T-helper 1 cell treated with Interleukin-12 subunit alpha and Interleukin-12 subunit beta and Interleukin-4 antibody, amounts not matched to agents 30 μg/mL and 1 μg/mL, for 36 hours (primary cell): ENCODE measurements around the gene SSNA1.

Experiments
- H3K27ac Mint-ChIP-seq: one replicate; pipeline ENCODE4 v1.8.0; 2021; ENCODE audit warnings: mild to moderate bottlenecking, mixed read lengths
- H3K27me3 Mint-ChIP-seq: one replicate; pipeline ENCODE4 v1.8.0; 2021; ENCODE audit warnings: low read depth, mixed read lengths
- H3K36me3 Mint-ChIP-seq: one replicate; pipeline ENCODE4 v1.8.0; 2021; ENCODE audit warnings: low read depth, mixed read lengths
- H3K4me1 Mint-ChIP-seq: one replicate; pipeline ENCODE4 v1.8.0; 2021; ENCODE audit warnings: low read depth, mixed read lengths
- H3K4me3 Mint-ChIP-seq: one replicate; pipeline ENCODE4 v1.8.0; 2021; ENCODE audit warnings: mild to moderate bottlenecking, moderate library complexity, mixed read lengths
- H3K9me3 Mint-ChIP-seq: one replicate; pipeline ENCODE4 v1.8.0; 2021; ENCODE audit warnings: mixed read lengths

The SSNA1 gene

DNA sequence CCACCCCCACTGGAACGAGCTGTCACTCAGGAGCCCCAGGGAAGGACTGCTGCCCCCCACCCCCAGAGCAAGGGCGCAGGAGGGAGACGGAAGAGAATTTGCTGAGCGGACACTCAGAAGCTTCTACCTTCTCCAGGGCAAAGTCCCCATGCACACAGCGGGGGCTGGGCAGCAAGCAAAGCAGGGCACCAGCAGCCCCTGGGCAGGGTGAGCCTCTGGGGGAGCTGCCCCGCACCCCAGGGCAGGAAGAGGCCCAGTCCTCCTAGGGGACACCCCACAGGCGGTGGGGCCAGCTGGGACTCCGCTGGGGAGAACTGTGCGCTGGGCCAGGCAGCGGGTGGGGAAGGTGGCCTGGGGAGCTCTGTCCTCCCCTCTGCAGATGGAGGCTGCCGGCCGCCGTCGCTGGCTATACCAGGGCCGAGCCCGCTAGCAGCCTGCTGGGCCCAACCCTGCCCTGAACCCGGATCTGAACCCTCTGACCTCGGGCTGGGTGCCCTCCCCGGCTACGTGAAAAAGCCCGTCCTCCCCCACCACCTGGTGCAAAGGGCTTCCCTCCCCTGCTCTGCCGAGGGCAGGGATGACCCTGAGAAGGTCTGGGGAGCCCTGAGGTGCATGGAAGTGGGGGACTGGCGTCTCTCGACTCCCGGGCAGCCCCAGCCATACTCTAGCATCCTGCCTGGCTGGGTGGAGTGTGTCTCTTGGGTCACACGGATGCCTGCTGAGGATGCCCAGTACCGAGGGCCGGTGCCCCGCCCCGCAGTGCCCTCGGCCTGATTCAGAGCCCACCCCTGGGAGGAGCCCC is 41.6 kb downstream of the SSNA1 start:
- H3K4me1 Mint-ChIP-seq = peaks cover 3% of the 10 kb centered on the region
- no peak overlapping the region for H3K4me3 Mint-ChIP-seq
- H3K27ac Mint-ChIP-seq = no peak overlapping the region
- no peaks in the 10 kb centered on the region for H3K9me3 Mint-ChIP-seq
- H3K36me3 Mint-ChIP-seq = no peaks in the 10 kb centered on the region
- no peaks in the 10 kb centered on the region for H3K27me3 Mint-ChIP-seq

DNA sequence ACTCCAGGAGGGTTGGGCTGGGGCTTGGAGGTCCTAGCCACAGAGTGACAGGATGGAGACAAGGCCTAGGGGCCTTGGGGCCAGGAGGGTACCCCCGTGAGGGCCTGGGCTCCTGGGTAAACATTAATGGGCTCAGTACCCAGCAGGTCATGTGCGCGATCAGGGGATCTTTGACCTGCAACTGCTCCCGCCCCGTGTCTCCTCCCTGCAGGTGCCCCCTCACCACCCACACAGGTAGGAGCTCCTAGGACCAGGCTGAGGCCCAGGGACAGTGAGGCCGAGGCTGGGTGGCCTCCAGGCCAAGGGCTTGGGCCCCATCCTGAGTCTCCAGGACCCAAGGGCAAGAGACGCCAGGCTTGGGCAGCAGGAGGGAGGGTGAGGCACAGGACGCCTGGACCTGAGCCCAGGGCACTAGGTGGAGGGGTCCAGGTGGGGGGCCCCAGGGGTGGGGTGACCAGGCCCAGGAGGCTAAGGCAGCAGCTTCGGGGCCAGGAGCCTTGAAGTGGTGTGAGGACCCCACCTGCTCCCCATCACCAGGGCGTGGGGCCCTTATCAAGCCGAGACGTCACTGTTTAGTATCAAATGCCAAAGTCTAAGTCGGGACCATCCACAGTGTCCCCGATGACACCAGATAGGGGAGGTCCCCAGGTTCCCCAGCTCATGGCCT is 42.4 kb downstream of the SSNA1 start, which contains the start of gene SLC34A3:
Gene SLC34A3, plus strand, starts transcription at position 197 of the 667 bp plus-strand sequence. CDS start 802 bp downstream, outside the sequence.
- H3K27me3 Mint-ChIP-seq = no peaks in the 10 kb centered on the region
- H3K36me3 Mint-ChIP-seq = no peaks in the 10 kb centered on the region
- H3K27ac Mint-ChIP-seq = no peak within 1 kb of the TSS
- H3K4me3 Mint-ChIP-seq = no peak within 1 kb of the TSS
- no peaks in the 10 kb centered on the region for H3K9me3 Mint-ChIP-seq
- peaks cover 3% of the 10 kb centered on the region for H3K4me1 Mint-ChIP-seq

DNA sequence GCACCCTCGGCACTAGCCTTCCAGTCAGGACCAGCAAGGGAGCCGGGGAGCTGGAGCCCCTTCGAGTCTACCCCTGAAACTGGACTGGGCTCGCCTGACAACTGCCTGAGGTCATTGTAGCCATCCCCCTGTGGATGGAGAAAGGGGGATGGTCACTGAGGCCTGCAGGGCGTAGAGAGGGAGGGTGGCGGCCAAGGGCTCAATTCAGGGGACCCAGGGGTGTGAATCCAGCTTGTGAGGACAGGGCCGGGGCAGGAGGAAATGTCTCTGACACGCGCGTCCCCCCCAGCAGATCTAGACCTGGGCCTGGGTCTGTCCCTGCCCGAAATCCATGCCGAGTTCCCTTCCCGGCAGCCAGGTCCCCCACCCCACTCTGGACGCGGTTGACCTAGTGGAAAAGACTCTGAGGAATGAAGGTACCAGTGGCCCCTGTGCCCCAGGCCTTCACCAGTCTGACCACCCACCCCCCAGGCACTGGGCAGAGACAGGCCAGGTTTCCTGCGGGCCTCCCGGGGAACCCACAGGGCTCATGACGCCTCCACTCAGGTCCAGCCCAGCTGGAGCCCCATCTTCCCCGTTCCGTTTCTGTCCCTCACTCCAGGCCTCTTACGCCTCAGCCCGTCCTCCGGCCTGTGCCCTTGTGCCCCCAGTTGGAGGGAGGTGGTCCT is 43.0 kb downstream of the SSNA1 start:
- no peaks in the 10 kb centered on the region for H3K36me3 Mint-ChIP-seq
- H3K9me3 Mint-ChIP-seq = no peaks in the 10 kb centered on the region
- H3K4me1 Mint-ChIP-seq = peaks cover 3% of the 10 kb centered on the region
- no peaks in the 10 kb centered on the region for H3K27me3 Mint-ChIP-seq
- H3K27ac Mint-ChIP-seq = no peak overlapping the region
- no peak overlapping the region for H3K4me3 Mint-ChIP-seq

DNA sequence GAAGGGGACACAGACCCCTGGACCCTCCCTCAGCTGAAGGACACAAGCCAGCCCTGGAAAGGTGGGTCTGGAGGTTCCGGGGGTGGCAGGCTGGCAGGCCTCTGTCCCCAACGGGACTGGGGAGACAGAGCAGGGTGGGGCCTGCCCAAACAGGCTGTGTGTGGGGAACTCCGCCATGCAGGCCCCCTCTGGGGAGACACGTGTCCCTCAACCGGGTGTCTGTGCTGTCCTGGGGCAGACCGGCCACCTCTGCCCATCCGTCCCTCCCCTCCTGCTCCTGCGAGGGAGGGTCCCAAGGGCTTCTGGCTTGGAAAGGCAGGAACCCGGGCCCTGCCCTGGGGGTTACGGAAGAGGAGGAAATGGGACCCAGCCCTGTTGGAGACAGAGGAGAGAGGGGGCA is 43.6 kb downstream of the SSNA1 start:
- H3K9me3 Mint-ChIP-seq = no peaks in the 10 kb centered on the region
- no peaks in the 10 kb centered on the region for H3K27me3 Mint-ChIP-seq
- H3K4me3 Mint-ChIP-seq = no peak overlapping the region
- no peak overlapping the region for H3K27ac Mint-ChIP-seq
- no peaks in the 10 kb centered on the region for H3K36me3 Mint-ChIP-seq
- peaks cover 3% of the 10 kb centered on the region for H3K4me1 Mint-ChIP-seq

DNA sequence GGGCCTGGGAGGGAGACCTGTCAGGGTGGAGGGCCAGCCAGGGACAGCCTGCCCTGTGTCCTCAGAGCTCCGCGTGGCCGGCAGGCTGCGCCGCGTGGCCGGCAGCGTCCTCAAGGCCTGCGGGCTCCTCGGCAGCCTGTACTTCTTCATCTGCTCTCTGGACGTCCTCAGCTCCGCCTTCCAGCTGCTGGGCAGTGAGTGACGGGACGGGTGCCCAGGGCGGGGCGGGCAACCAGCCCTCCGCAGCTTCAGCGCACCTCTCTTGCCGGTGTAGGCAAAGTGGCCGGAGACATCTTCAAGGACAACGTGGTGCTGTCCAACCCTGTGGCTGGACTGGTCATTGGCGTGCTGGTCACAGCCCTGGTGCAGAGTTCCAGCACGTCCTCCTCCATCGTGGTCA is 44.0 kb downstream of the SSNA1 start:
- Mint-ChIP-seq H3K27ac (no peak overlapping the region), H3K36me3 (no peaks in the 10 kb centered on the region), H3K27me3 (no peaks in the 10 kb centered on the region), H3K4me1 (peaks cover 2% of the 10 kb centered on the region), H3K4me3 (no peak overlapping the region), H3K9me3 (no peaks in the 10 kb centered on the region)

DNA sequence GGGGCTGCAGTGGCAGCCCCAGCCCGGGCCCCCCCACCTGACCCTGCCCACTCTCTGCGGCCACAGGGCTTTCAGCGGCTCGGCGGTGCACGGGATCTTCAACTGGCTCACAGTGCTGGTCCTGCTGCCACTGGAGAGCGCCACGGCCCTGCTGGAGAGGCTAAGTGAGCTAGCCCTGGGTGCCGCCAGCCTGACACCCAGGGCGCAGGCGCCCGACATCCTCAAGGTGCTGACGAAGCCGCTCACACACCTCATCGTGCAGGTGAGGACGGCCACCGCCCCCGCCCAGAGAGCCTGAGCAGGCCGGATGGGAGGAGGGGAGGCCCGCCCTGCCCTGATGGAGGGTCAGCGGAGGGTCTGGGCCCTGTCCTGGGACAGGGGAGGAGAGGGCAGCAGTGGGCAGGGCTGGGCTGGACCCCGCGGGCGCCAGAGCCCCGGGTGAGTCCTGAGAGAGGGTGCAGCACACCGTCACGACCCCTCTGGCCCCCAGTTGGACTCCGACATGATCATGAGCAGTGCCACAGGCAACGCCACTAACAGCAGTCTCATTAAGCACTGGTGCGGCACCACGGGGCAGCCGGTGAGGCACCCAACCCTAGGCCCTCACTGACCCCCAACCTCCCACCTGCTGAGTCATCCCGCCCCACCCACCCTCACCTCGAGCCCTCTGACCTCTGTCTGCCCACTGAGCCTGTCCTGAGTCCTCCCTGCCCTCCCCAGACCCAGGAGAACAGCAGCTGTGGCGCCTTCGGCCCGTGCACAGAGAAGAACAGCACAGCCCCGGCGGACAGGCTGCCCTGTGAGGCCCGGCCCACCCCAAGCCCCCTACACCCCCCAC is 44.9 kb downstream of the SSNA1 start:
- Mint-ChIP-seq H3K4me3 (no peak overlapping the region), H3K9me3 (no peaks in the 10 kb centered on the region), H3K4me1 (no peaks in the 10 kb centered on the region), H3K36me3 (no peaks in the 10 kb centered on the region), H3K27ac (no peak overlapping the region), H3K27me3 (no peaks in the 10 kb centered on the region)

DNA sequence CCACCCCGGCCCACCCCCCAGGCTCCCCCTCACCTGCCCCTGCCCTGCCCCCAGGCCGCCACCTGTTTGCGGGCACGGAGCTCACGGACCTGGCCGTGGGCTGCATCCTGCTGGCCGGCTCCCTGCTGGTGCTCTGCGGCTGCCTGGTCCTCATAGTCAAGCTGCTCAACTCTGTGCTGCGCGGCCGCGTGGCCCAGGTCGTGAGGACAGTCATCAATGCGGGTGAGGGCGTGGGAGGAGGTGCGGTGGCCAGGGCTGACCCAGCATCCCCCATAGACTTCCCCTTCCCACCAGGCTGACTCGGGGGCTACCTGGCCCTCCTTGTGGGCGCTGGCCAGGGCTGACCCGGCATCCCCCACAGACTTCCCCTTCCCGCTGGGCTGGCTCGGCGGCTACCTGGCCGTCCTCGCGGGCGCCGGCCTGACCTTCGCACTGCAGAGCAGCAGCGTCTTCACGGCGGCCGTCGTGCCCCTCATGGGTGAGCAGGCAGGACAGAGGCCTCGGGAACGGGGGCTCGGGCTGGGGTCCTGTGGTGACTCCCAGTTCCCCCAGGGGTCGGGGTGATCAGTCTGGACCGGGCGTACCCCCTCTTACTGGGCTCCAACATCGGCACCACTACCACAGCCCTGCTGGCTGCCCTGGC is 45.7 kb downstream of the SSNA1 start:
- no peaks in the 10 kb centered on the region for H3K9me3 Mint-ChIP-seq
- H3K27ac Mint-ChIP-seq = no peak overlapping the region
- H3K4me1 Mint-ChIP-seq = peaks cover 2% of the 10 kb centered on the region
- H3K27me3 Mint-ChIP-seq = no peaks in the 10 kb centered on the region
- no peaks in the 10 kb centered on the region for H3K36me3 Mint-ChIP-seq
- no peak overlapping the region for H3K4me3 Mint-ChIP-seq

DNA sequence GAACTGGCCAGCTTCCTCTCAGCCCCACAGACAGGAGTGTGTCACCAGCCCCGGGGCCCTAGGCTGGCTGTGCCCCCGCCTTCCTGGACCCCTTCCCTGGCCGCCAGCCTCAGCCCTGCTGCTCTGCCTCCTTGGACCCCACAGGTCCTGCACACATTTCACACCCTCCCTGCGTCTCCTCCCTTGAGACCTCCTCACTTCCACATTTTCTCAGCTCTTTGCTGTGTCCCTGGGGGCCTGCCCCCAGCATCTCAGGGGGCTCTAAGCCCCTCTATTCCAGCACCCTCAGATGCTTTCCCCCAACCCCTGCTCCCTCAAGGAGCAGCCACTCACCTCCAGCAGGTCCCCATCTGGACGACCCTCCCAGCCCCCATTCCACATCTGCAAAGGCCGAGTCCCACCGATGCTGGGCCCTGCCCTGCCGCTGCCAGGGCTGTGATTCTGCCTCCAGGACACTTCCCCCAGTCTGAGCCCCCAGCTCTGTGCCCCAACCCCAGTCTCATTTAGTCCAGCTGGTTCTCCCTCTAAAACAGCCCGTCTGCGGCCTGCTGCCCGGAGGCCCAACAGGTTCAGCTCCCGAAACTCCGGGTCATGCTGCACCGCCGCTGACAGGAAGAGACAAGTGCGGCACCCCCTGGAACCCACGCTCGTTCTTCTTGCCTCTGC is 46.4 kb downstream of the SSNA1 start:
- Mint-ChIP-seq H3K36me3 (no peaks in the 10 kb centered on the region), H3K4me1 (peaks cover 2% of the 10 kb centered on the region), H3K9me3 (no peaks in the 10 kb centered on the region), H3K27ac (no peak overlapping the region), H3K4me3 (no peak overlapping the region), H3K27me3 (no peaks in the 10 kb centered on the region)

DNA sequence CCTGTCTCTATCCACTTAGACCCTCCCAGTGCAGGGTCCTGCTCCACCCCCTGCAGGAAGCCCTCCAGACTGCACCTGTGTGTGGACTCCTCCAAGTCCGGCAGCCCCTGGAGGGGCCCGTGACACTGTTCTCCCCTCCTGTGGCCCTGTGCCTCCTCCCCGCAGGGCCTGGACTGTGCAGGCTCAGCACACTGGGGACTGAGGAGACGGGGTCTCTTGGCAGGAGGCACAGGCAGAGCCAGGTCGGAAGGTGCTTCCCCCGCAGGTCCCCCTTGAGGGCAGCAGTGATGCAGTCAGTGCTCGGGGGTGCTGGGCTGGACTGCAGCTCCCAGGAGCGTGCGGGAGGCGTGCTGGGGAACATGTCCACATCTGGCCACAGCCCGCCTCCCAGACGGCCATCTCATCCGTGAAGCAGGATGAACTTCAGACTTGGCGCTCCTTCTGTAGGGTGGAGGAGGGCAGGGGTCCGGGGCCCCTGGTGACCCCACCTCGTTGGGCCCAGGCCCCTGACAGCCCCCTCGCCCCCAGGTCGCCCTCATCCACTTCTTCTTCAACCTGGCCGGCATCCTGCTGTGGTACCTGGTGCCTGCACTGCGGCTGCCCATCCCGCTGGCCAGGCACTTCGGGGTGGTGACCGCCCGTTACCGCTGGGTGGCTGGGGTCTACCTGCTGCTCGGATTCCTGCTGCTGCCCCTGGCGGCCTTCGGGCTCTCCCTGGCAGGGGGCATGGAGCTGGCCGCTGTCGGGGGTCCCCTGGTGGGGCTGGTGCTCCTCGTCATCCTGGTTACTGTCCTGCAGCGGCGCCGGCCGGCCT is 47.2 kb downstream of the SSNA1 start:
- no peaks in the 10 kb centered on the region for H3K9me3 Mint-ChIP-seq
- no peaks in the 10 kb centered on the region for H3K27me3 Mint-ChIP-seq
- no peak overlapping the region for H3K27ac Mint-ChIP-seq
- no peaks in the 10 kb centered on the region for H3K36me3 Mint-ChIP-seq
- peaks cover 2% of the 10 kb centered on the region for H3K4me1 Mint-ChIP-seq
- H3K4me3 Mint-ChIP-seq = no peak overlapping the region

DNA sequence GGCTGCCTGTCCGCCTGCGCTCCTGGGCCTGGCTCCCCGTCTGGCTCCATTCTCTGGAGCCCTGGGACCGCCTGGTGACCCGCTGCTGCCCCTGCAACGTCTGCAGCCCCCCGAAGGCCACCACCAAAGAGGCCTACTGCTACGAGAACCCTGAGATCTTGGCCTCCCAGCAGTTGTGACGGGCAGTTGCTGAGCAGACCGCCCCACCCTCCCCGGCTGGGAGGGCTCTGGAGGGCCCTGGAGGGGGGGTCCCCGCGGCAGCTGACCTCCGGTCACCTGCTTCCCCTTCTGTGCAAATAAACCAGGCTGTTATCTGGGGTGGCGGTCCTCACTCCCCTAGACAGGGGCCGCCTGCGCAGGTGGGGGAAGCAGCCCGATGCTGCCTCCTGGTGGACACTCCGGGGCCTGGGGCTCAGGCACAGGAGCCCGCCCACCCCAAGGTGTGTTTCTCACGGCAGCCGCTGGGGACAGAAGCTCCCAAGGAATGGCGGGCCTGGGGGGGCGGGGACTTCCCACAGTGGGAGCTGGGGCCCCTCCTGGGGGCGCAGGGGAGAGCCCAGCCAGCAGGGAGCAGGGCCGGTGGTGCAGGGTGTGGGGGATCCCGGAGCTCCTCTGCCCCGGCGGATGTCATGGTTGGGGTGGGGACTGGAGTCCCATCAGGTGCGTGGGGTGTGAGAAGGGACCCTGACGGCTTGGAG is 47.9 kb downstream of the SSNA1 start:
- Mint-ChIP-seq H3K27ac (no peak overlapping the region), H3K4me1 (peaks cover 2% of the 10 kb centered on the region), H3K4me3 (no peak overlapping the region), H3K9me3 (no peaks in the 10 kb centered on the region), H3K36me3 (peaks cover 4% of the 10 kb centered on the region), H3K27me3 (no peaks in the 10 kb centered on the region)

DNA sequence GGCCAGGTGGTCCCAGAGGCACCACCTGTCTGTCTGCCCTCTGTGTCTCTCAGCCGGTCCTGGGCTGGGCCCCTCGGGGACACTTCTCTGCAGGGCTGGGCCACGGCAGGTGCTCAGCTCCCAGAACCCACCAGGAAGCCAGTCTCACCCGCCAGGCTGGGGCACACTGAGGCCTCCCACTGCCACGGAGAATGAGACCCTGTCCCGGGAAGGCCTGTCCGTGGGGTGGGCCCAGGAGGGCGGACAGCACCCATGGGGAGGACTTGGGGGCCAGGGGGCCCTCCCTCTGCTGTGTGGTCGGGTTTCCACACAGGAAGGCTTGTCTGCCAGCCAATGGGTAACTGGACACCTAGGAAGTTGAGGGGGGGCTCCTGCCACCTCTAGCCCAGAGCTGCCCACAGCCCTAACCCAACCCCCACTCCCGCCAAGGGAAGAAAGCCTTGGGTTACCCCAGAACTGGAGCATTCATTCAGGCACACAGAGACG is 48.5 kb downstream of the SSNA1 start:
- Mint-ChIP-seq H3K4me1 (peaks cover 2% of the 10 kb centered on the region), H3K27ac (no peak overlapping the region), H3K4me3 (no peak overlapping the region), H3K9me3 (no peaks in the 10 kb centered on the region), H3K27me3 (no peaks in the 10 kb centered on the region), H3K36me3 (peaks cover 4% of the 10 kb centered on the region)
